Ovary (tissue), 3 donors: Measurements from ENCODE around the gene SLC31A1.

ENCODE experiments used
- EP300 ChIP-seq: sonication (generic); formaldehyde crosslinking; IDR thresholded peaks from one replicate; pipeline ENCODE4 v1.6.1; 2017; ENCODE audit warnings: antibody characterized with exemption
- POLR2A ChIP-seq: fragments of 450-650 bp; IDR thresholded peaks from one replicate; pipeline ENCODE4 v1.6.1; 2017; ENCODE audit warnings: antibody characterized with exemption, mild to moderate bottlenecking, moderate library complexity
- TF ChIP-seq, protein P1 (sequence below), 3 donors: fragments of 450-650 bp in 2 of 3; fragments of 200-600 bp in 1 of 3; IDR thresholded peaks; one replicate each; pipeline versions ENCODE4 v1.5.1 to v1.8.0; 2016 to 2022; ENCODE audit warnings: antibody characterized with exemption in 3 of 3, mild to moderate bottlenecking in 1 of 3
- donor health status: DM: no; HTN: no; CAD: no.

DNA sequence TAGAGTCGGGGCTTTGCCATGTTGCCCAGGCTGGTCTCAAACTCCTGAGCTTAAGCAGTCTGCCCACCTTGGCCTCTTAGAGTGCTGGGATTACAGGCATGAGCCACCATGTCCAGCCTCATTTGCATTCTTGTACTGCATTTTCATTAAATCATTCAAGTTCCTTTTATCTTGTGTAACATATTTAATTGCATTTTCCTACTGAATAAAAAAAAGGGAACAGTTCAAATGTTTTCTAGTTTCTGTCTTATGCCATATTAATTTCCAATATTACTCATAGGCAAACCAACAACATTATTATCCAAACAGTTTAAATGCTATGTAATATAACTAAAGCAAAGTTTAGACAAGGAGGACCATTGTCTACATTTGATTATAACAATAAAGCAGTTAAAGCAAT lies 6.1 kb downstream of the SLC31A1 start:
- TF ChIP-seq, protein P1, sequence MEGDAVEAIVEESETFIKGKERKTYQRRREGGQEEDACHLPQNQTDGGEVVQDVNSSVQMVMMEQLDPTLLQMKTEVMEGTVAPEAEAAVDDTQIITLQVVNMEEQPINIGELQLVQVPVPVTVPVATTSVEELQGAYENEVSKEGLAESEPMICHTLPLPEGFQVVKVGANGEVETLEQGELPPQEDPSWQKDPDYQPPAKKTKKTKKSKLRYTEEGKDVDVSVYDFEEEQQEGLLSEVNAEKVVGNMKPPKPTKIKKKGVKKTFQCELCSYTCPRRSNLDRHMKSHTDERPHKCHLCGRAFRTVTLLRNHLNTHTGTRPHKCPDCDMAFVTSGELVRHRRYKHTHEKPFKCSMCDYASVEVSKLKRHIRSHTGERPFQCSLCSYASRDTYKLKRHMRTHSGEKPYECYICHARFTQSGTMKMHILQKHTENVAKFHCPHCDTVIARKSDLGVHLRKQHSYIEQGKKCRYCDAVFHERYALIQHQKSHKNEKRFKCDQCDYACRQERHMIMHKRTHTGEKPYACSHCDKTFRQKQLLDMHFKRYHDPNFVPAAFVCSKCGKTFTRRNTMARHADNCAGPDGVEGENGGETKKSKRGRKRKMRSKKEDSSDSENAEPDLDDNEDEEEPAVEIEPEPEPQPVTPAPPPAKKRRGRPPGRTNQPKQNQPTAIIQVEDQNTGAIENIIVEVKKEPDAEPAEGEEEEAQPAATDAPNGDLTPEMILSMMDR (IDR thresholded peaks at IDR 0.05) = no peak
- no peak for TF ChIP-seq POLR2A
- TF ChIP-seq EP300 = no peak
